Sigmoid colon (tissue), 7 donors: ENCODE data around the gene VPS4A. TPM values are rescaled to one million over a fixed set of nuclear protein-coding genes. Genes with fewer than 3 reads are reported as not detected.
A peak's percentile ranks its signal among the peaks of the same experiment; 100 is the strongest.

Experiments used
- DNase-seq: peaks from one replicate; pipeline ENCODE4 v3.0.0-alpha.2; 2019
- H3K27ac ChIP-seq, 4 donors: fragments of 200-600 bp; sonication (generic); one replicate each; pipeline ENCODE4 v1.5.1; 2016 to 2019; ENCODE audit warnings: mild to moderate bottlenecking in 1 of 4
- H3K27me3 ChIP-seq, 3 donors: fragments of 200-600 bp; sonication (generic); one replicate each; pipeline ENCODE4 v1.5.1; 2019; ENCODE audit warnings: mild to moderate bottlenecking in 1 of 3
- H3K36me3 ChIP-seq, 4 donors: fragments of 200-600 bp; sonication (generic); one replicate each; pipeline ENCODE4 v1.5.1; 2016 to 2019
- H3K4me1 ChIP-seq, 4 donors: fragments of 200-600 bp; sonication (generic); one replicate each; pipeline ENCODE4 v1.5.1; 2017 to 2019
- H3K4me3 ChIP-seq, 4 donors: fragments of 200-600 bp; sonication (generic); one replicate each; pipeline ENCODE4 v1.5.1; 2017 to 2019; ENCODE audit warnings: mild to moderate bottlenecking in 2 of 4, moderate library complexity in 1 of 4
- H3K9me3 ChIP-seq, 4 donors: fragments of 200-600 bp in 3 of 4; sonication (generic) in 3 of 4; one replicate each; pipeline versions ENCODE4 v1.5.1 to v1.6.1; 2013 to 2019
- CTCF ChIP-seq, 4 experiments: fragments of 450-650 bp in 3 of 4; fragments of 200-600 bp in 1 of 4; IDR thresholded peaks; one replicate each; pipeline ENCODE4 v1.5.1; 2016 to 2019; ENCODE audit warnings: antibody characterized with exemption in 4 of 4, mild to moderate bottlenecking in 3 of 4, moderate library complexity in 2 of 4
- EP300 ChIP-seq, 4 donors: sonication (generic); formaldehyde crosslinking; IDR thresholded peaks; one replicate each; pipeline ENCODE4 v1.6.1; 2017; ENCODE audit warnings: antibody characterized with exemption in 4 of 4
- POLR2A ChIP-seq, 2 donors: fragments of 450-650 bp; IDR thresholded peaks; one replicate each; pipeline ENCODE4 v1.6.1; 2016; ENCODE audit warnings: antibody characterized with exemption in 2 of 2, mild to moderate bottlenecking in 2 of 2, moderate library complexity in 2 of 2
- POLR2AphosphoS5 ChIP-seq, 4 donors: sonication (generic); formaldehyde crosslinking; IDR thresholded peaks; one replicate each; pipeline ENCODE4 v1.6.1; 2017; ENCODE audit warnings: antibody characterized with exemption in 4 of 4
- WGBS, 2 donors: extraction: QIAGEN DNeasy Blood & Tissue Kit; methylation state at CpG; one replicate each; pipeline ENCODE4 v1.1.7; 2013; 5-methylcytosine and 5-hydroxymethylcytosine counted together
- intact Hi-C: fragments of 100-400 bp; cut with DNase I; formaldehyde crosslinking; loops from one replicate; pipeline ENCODE4 v1.15.1; 2023
- polyA plus RNA-seq, 3 donors: library from polyadenylated mRNA; stranded (reverse); fragments of 200-250 nt; gene quantifications; one replicate each; pipeline ENCODE4 v1.2.3, GENCODE V29; 2013
- total RNA-seq, 4 donors: library from RNA; depleted of rRNA; stranded (reverse); fragments of >200 nt; gene quantifications; one replicate each; pipeline ENCODE4 v1.1.0, GENCODE V29; 2016
- donor health status: healthy with polysubstance abuse.
- donor health status: Bipolar disorder and iron deficiency.
- donor health status: healthy.

The VPS4A gene
- total and polyA plus RNA-seq, 7 donors, result 25.8 to 39.3 (median 31.7) TPM

- H3K4me1 ChIP-seq, result peaks cover 0 to 47% (median 41%) of the 10 kb centered on the region in 4 donors
- no peak for DNase-seq
- no peaks in the 10 kb centered on the region for H3K9me3 ChIP-seq
- intact Hi-C loops, result no loop called here
- H3K27me3 ChIP-seq, result no peaks in the 10 kb centered on the region
- H3K27ac ChIP-seq, result no peak overlapping the region
- TF ChIP-seq CTCF (IDR thresholded peaks at IDR 0.05), result no peak
- no peak for TF ChIP-seq POLR2AphosphoS5 (IDR thresholded peaks at IDR 0.05)
- TF ChIP-seq EP300 (IDR thresholded peaks at IDR 0.05), result no peak
- TF ChIP-seq POLR2A (IDR thresholded peaks at IDR 0.05), result no peak
- H3K4me3 ChIP-seq, result no peak overlapping the region
- peaks cover 25 to 60% (median 40%) of the 10 kb centered on the region in 4 donors for H3K36me3 ChIP-seq
- 83 to 89% methylated on average over 6 of the region's 6 CpGs for WGBS, 2 donors
Measured at GRCh38 chr16:69325784-69326171, 14.6 kb downstream of the VPS4A start.

- Histone ChIP-seq H3K9me3 (no peaks in the 10 kb centered on the region), H3K4me3 (no peak overlapping the region), H3K27me3 (no peaks in the 10 kb centered on the region), H3K27ac (no peak overlapping the region), H3K4me1 (peaks cover 0 to 53% (median 46%) of the 10 kb centered on the region in 4 donors), H3K36me3 (peaks cover 19 to 55% (median 35%) of the 10 kb centered on the region in 4 donors)
- TF ChIP-seq POLR2AphosphoS5 (IDR thresholded peaks at IDR 0.05), result peak in 1 of 4 donors; percentile 14
- no peak for TF ChIP-seq CTCF (IDR thresholded peaks at IDR 0.05)
- 19 to 58% methylated on average over 7 of the region's 7 CpGs for WGBS, 2 donors
- DNase-seq, result no peak
- intact Hi-C loops, result no loop called here
Measured at GRCh38 chr16:69326172-69326873, 15.2 kb downstream of the VPS4A start.

- peak overlapping the region in 1 of 4 donors; percentile 0 for H3K27ac ChIP-seq
- TF ChIP-seq CTCF (IDR thresholded peaks at IDR 0.05), result no peak
- TF ChIP-seq EP300 (IDR thresholded peaks at IDR 0.05), result no peak
- intact Hi-C loops, result no loop called here
- peak; percentile 28 for DNase-seq
- H3K4me3 ChIP-seq, result no peak overlapping the region
- no peaks in the 10 kb centered on the region for H3K27me3 ChIP-seq
- H3K9me3 ChIP-seq, result no peaks in the 10 kb centered on the region
- 69 to 88% methylated on average over 14 of the region's 14 CpGs for WGBS, 2 donors
- peaks cover 5 to 53% (median 25%) of the 10 kb centered on the region in 4 donors for H3K36me3 ChIP-seq
- H3K4me1 ChIP-seq, result peaks cover 0 to 60% (median 51%) of the 10 kb centered on the region in 4 donors
Measured at GRCh38 chr16:69327585-69328310, 16.6 kb downstream of the VPS4A start.

GRCh38 chr16:69328854-69329316 lies 17.7 kb downstream of the VPS4A start:
- intact Hi-C loops, result no loop called here
- 39 to 63% methylated on average over 10 of the region's 10 CpGs for WGBS, 2 donors
- H3K27me3 ChIP-seq, result no peaks in the 10 kb centered on the region
- peaks cover 0 to 60% (median 51%) of the 10 kb centered on the region in 4 donors for H3K4me1 ChIP-seq
- no peaks in the 10 kb centered on the region for H3K9me3 ChIP-seq
- DNase-seq, result peak; percentile 39
- no peak overlapping the region for H3K27ac ChIP-seq
- peak overlapping the region in 2 of 4 donors; percentile 85 to 90 for H3K4me3 ChIP-seq
- TF ChIP-seq POLR2A (IDR thresholded peaks at IDR 0.05) (no peak), POLR2AphosphoS5 (IDR thresholded peaks at IDR 0.05) (no peak), CTCF (IDR thresholded peaks at IDR 0.05) (no peak), EP300 (IDR thresholded peaks at IDR 0.05) (no peak)
- H3K36me3 ChIP-seq, result peaks cover 0 to 53% (median 24%) of the 10 kb centered on the region in 4 donors
